Right ventricle myocardium inferior (tissue), 1 donor: ENCODE results near the gene TSG101. TPM values are rescaled to one million over a fixed set of nuclear protein-coding genes. Genes with fewer than 3 reads are reported as not detected.

Source experiments
- ATAC-seq: fragments of 200-7000 bp; cut with Tn5 transposase; one replicate; pipeline ENCODE4 v1.9.1; 2020; ENCODE audit warnings: mild to moderate bottlenecking, moderate library complexity
- DNase-seq: peaks from one replicate; pipeline ENCODE4 v3.0.0; 2021; ENCODE audit errors: missing footprints
- intact Hi-C: fragments of 100-400 bp; cut with DNase I; formaldehyde crosslinking; loops from one replicate; pipeline ENCODE4 v1.11.0; 2022
- total RNA-seq: library from RNA; stranded (reverse); fragmentation: NEBNext Ultra II Directional; extraction: Animal tissue kit (Norgen Biotek cat#: 25700); gene quantifications from one replicate; pipeline ENCODE4 v1.2.1, GENCODE V29; 2021
- donor health status: DM: no; HTN: yes; CAD: no; lungs with severe emphysema.

Gene TSG101
- total RNA-seq, 1 donor from 2014 or later, result 62.6 TPM

GRCh38 chr11:18498039-18498438, 28.7 kb downstream of the TSG101 start:
- ATAC-seq (no peak), DNase-seq (no peak)
- intact Hi-C loops, result no loop called here

- no peak for DNase-seq
- intact Hi-C loops, result no loop called here
- ATAC-seq, result no peak
Observed at GRCh38 chr11:18495703-18496102, 31.0 kb downstream of the TSG101 start.

GRCh38 chr11:18495271-18495670, 31.5 kb downstream of the TSG101 start:
- ATAC-seq (no peak), DNase-seq (no peak)
- intact Hi-C loops, result no loop called here

GRCh38 chr11:18493310-18493709, 33.4 kb downstream of the TSG101 start:
- DNase-seq (no peak), ATAC-seq (no peak)
- intact Hi-C loops, result no loop called here

- ATAC-seq (no peak), DNase-seq (no peak)
- intact Hi-C loops, result no loop called here
Observed at GRCh38 chr11:18492888-18493287, 33.9 kb downstream of the TSG101 start.

GRCh38 chr11:18491924-18492323, 34.8 kb downstream of the TSG101 start:
- no peak for DNase-seq
- intact Hi-C loops, result no loop called here
- ATAC-seq, result no peak

GRCh38 chr11:18490736-18491485, 35.8 kb downstream of the TSG101 start:
- intact Hi-C loops, result no loop called here
- no peak for ATAC-seq
- DNase-seq, result no peak

- DNase-seq (no peak), ATAC-seq (no peak)
- intact Hi-C loops, result no loop called here
Observed at GRCh38 chr11:18490319-18490718, 36.4 kb downstream of the TSG101 start.

- no peak for ATAC-seq
- no peak for DNase-seq
- intact Hi-C loops, result no loop called here
Observed at GRCh38 chr11:18485913-18486528, 40.7 kb downstream of the TSG101 start.

- DNase-seq (no peak), ATAC-seq (no peak)
- intact Hi-C loops, result no loop called here
Observed at GRCh38 chr11:18479063-18479462, 47.7 kb downstream of the TSG101 start.

- intact Hi-C loops, result no loop called here
- ATAC-seq (no peak), DNase-seq (no peak)
Observed at GRCh38 chr11:18472587-18472986, 54.2 kb downstream of the TSG101 start.

GRCh38 chr11:18471995-18472394, 54.7 kb downstream of the TSG101 start:
- DNase-seq (no peak), ATAC-seq (no peak)
- intact Hi-C loops, result no loop called here

GRCh38 chr11:18468961-18469360, 57.8 kb downstream of the TSG101 start:
- DNase-seq (no peak), ATAC-seq (no peak)
- intact Hi-C loops, result no loop called here

GRCh38 chr11:18468059-18468458, 58.7 kb downstream of the TSG101 start:
- intact Hi-C loops, result no loop called here

GRCh38 chr11:18466402-18466801, 60.3 kb downstream of the TSG101 start:
- intact Hi-C loops, result no loop called here
- ATAC-seq, result no peak

More at GRCh38 chr11:18468059-18468458, 58.7 kb downstream of the TSG101 start:
- ATAC-seq (no peak), DNase-seq (no peak)

GRCh38 chr11:18463439-18463838, 63.3 kb downstream of the TSG101 start:
- no peak for DNase-seq
- intact Hi-C loops, result no loop called here
- ATAC-seq, result no peak

More at GRCh38 chr11:18466402-18466801, 60.3 kb downstream of the TSG101 start:
- DNase-seq, result no peak

GRCh38 chr11:18461909-18462308, 64.8 kb downstream of the TSG101 start:
- intact Hi-C loops, result no loop called here
- ATAC-seq (no peak), DNase-seq (no peak)

- intact Hi-C loops, result no loop called here
- ATAC-seq (no peak), DNase-seq (no peak)
Observed at GRCh38 chr11:18459634-18460033, 67.1 kb downstream of the TSG101 start.

GRCh38 chr11:18457450-18457849, 69.3 kb downstream of the TSG101 start:
- no peak for DNase-seq
- ATAC-seq, result no peak
- intact Hi-C loops, result no loop called here

- ATAC-seq (no peak), DNase-seq (no peak)
- intact Hi-C loops, result no loop called here
Observed at GRCh38 chr11:18455686-18456372, 70.9 kb downstream of the TSG101 start, which contains the start of gene LDHAL6A. Gene LDHAL6A (plus strand): TSS chr11:18455856. CDS start chr11:18456681, 825 bp downstream.
